ENCODE results near the gene KDM5B. TPM values are rescaled to one million over a fixed set of nuclear protein-coding genes. Genes with fewer than 3 reads are reported as not detected.

The KDM5B gene
- polyA plus RNA-seq, 1 of the 3 experiments (the other 2 are of a cell fraction) = 21.7 TPM

- TF ChIP-seq PBX3 (IDR thresholded peaks at IDR 0.05) (no peak), USF1 (IDR thresholded peaks at IDR 0.05; ENCODE audit: borderline replicate concordance, low read depth) (no peak), TAF1 (IDR thresholded peaks at IDR 0.05; ENCODE audit: borderline replicate concordance, low read depth, low read length) (no peak), REST (IDR thresholded peaks at IDR 0.05; ENCODE audit: low read depth, low read length) (no peak), TCF12 (IDR thresholded peaks at IDR 0.05) (no peak), SMC3 (IDR thresholded peaks at IDR 0.05; ENCODE audit: low read depth, low read length) (no peak), RXRA (IDR thresholded peaks at IDR 0.05; ENCODE audit: borderline replicate concordance, low read depth) (no peak)
Measured at GRCh38 chr1:202702088-202702487, 106.1 kb downstream of the KDM5B start (continued).

GRCh38 chr1:202701200-202701599, 107.0 kb downstream of the KDM5B start:
- no peaks in the 10 kb centered on the region for H3F3A ChIP-seq (replicated peaks; ENCODE audit: insufficient read depth)
- CTCF ChIA-PET = interaction anchor here (1.1 to 6.2 kb wide), 5 partner anchors 9 to 41 kb away, joined by 3 to 41 read pairs (median 4); no protein-coding TSS in a partner anchor
- no peaks in the 10 kb centered on the region for H3K9me3 ChIP-seq
- H3K27me3 ChIP-seq (ENCODE audit: insufficient read depth) = peaks cover 61% of the 10 kb centered on the region
- DNase-seq = no peak
- POLR2A ChIA-PET = no interaction called here
- H3K36me3 ChIP-seq (replicated peaks in 1 of 2; ENCODE audit: control insufficient read depth in 1 of 2, insufficient read depth in 2 of 2, low read length in 1 of 2) = no peaks in the 10 kb centered on the region
- H2AFZ ChIP-seq (ENCODE audit: low read depth) = no peak overlapping the region
- H3K9me2 ChIP-seq = no peaks in the 10 kb centered on the region
- no peak overlapping the region for H3K9ac ChIP-seq
- no peaks in the 10 kb centered on the region for H3K79me2 ChIP-seq (ENCODE audit: insufficient read depth)
- no peak overlapping the region for H3K4me3 ChIP-seq (ENCODE audit: low read depth in 2 of 2, low read length in 1 of 2)
- TF ChIP-seq MAX (IDR thresholded peaks at IDR 0.05; ENCODE audit: low read depth) (no peak), NFIC (IDR thresholded peaks at IDR 0.05; ENCODE audit: borderline replicate concordance) (no peak), RAD21 (IDR thresholded peaks at IDR 0.05; ENCODE audit: low read length) (no peak), CHD2 (IDR thresholded peaks at IDR 0.05; ENCODE audit: low read length, partially characterized antibody) (no peak), RXRA (IDR thresholded peaks at IDR 0.05; ENCODE audit: borderline replicate concordance, low read depth) (no peak), PBX3 (IDR thresholded peaks at IDR 0.05) (no peak)
- H3K4me1 ChIP-seq (ENCODE audit: control insufficient read depth in 1 of 2, insufficient read depth in 2 of 2, low read depth in 1 of 2, low read length in 1 of 2) = peaks cover 0 to 9% of the 10 kb centered on the region in 2 experiments; a peak in 1 of 4 replicates
- no peak overlapping the region for H3K27ac ChIP-seq (ENCODE audit: low read depth in 2 of 2, low read length in 1 of 2)
- no peaks in the 10 kb centered on the region for H4K20me1 ChIP-seq (ENCODE audit: insufficient read depth)
- 64% methylated on average over 3 of the region's 3 CpGs for WGBS (ENCODE audit: low lambda C conversion rate)
- no peak overlapping the region for H3K4me2 ChIP-seq
